ENCODE results near the gene CHD9.

The CHD9 gene

DNA sequence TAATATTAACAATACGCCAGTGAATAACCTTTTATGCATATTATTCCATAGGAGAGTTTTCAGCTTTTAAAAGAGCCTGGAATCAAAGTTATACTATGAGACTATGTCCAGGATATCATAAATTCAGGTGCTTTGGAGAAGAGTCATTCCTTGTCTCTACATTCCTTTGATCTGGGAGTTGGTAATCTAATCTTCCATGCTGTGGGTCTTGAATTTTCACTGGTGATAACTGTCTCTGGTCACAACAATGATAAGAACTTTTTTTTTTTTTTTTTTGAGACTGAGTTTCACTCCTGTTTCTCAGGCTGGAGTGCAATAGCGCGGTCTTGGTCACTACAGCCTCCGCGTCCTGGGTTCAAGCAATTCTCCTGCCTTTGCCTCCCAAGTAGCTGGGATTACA, 50.8 kb downstream of the CHD9 start:
- H3K4me3 ChIP-seq (ENCODE audit: low read length in 2 of 2) = no peak overlapping the region
- no peaks in the 10 kb centered on the region for H3K36me3 ChIP-seq (replicated peaks in 1 of 2; ENCODE audit: control insufficient read depth in 2 of 2, insufficient read depth in 2 of 2, low read length in 2 of 2)
- H3K23ac ChIP-seq (ENCODE audit: low read depth, low read length, poor library complexity) = no peak overlapping the region
- H2AFZ ChIP-seq (ENCODE audit: low read length) = no peak overlapping the region
- H3K4me2 ChIP-seq (ENCODE audit: insufficient read depth, low read length, poor library complexity, severe bottlenecking) = no peak overlapping the region
- no peak overlapping the region for H2AK5ac ChIP-seq (ENCODE audit: low read depth, low read length)
- no peaks in the 10 kb centered on the region for H3K27me3 ChIP-seq (ENCODE audit: control insufficient read depth in 3 of 3, insufficient read depth in 3 of 3, low read depth in 1 of 3, low read length in 3 of 3)
- no peak overlapping the region for H4K91ac ChIP-seq (ENCODE audit: low read depth, low read length, poor library complexity)
- no peak overlapping the region for H3K14ac ChIP-seq (ENCODE audit: low read length)
- H2BK15ac ChIP-seq (ENCODE audit: low read length) = no peak overlapping the region
- H3K9me3 ChIP-seq (replicated peaks in 1 of 2; ENCODE audit: control insufficient read depth in 2 of 2, insufficient read depth in 1 of 2, low read depth in 1 of 2, low read length in 2 of 2) = no peaks in the 10 kb centered on the region
- no peak overlapping the region for H3K4ac ChIP-seq (ENCODE audit: low read length)
- H3K18ac ChIP-seq (ENCODE audit: low read length) = no peak overlapping the region
- H2BK120ac ChIP-seq (ENCODE audit: low read depth, low read length) = no peak overlapping the region
- no peak overlapping the region for H4K8ac ChIP-seq (ENCODE audit: low read depth, low read length)
- WGBS, 2 donors (ENCODE audit: extremely low coverage in 2 of 2, insufficient read length in 2 of 2, insufficient replicate concordance in 1 of 2) = no CpG with 5 or more reads among the region's 5 CpGs
- no peak overlapping the region for H2BK12ac ChIP-seq (ENCODE audit: low read length)
- H3K4me1 ChIP-seq (ENCODE audit: control insufficient read depth in 2 of 2, insufficient read depth in 1 of 2, low read depth in 1 of 2, low read length in 2 of 2) = no peaks in the 10 kb centered on the region
- H3K9ac ChIP-seq (ENCODE audit: low read depth, low read length, poor library complexity) = no peak overlapping the region
- H2BK5ac ChIP-seq (ENCODE audit: low read length) = no peak overlapping the region
- H3K79me1 ChIP-seq (ENCODE audit: low read depth, low read length) = no peaks in the 10 kb centered on the region
- no peak for DNase-seq (ENCODE audit: low spot score)
- no peak overlapping the region for H3K27ac ChIP-seq (replicated peaks; ENCODE audit: low read length)

DNA sequence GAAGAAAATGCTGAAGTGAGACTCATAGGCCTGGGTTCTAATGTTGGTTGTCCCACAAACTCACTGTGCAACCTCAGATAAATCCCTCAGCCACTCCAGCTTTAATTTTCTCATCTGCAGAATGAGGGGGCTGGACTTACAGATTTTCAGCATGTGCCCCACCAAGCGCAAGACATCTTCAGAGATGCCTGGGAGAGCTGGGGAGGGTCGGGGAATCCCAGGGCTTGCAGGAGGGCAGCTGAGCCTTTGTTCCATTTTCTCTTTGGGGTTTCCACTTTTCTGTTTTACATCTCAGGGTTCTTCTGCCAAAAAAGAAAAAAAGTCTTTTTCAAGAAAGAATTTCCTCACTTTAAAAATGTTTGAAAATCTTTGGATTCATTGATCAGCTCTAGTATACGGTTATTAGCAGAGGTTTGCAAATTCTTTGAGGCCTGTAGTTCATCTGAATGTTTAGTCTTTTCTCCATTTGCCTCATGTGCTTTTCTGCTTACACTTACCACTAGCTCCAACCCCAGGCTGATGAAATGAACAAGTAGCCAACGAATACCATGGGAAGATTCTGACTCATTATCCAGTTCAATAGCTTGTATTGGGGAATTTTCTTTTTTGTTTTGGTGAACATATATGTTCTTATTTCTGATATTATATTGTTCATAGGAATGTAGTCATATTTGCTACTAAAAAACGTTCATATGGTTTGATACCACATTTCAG, 56.4 kb downstream of the CHD9 start:
- DNase-seq (ENCODE audit: low spot score) = no peak
- Histone ChIP-seq H3K36me3 (replicated peaks in 1 of 2; ENCODE audit: control insufficient read depth in 2 of 2, insufficient read depth in 2 of 2, low read length in 2 of 2) (no peaks in the 10 kb centered on the region), H3K4ac (ENCODE audit: low read length) (no peak overlapping the region), H2BK120ac (ENCODE audit: low read depth, low read length) (no peak overlapping the region), H3K23ac (ENCODE audit: low read depth, low read length, poor library complexity) (no peak overlapping the region), H3K9me3 (replicated peaks in 1 of 2; ENCODE audit: control insufficient read depth in 2 of 2, insufficient read depth in 1 of 2, low read depth in 1 of 2, low read length in 2 of 2) (no peaks in the 10 kb centered on the region), H3K27me3 (ENCODE audit: control insufficient read depth in 3 of 3, insufficient read depth in 3 of 3, low read depth in 1 of 3, low read length in 3 of 3) (no peaks in the 10 kb centered on the region), H3K18ac (ENCODE audit: low read length) (no peak overlapping the region), H2AK5ac (ENCODE audit: low read depth, low read length) (no peak overlapping the region), H3K27ac (replicated peaks; ENCODE audit: low read length) (no peak overlapping the region), H3K79me1 (ENCODE audit: low read depth, low read length) (no peaks in the 10 kb centered on the region), H2AFZ (ENCODE audit: low read length) (no peak overlapping the region), H3K4me1 (ENCODE audit: control insufficient read depth in 2 of 2, insufficient read depth in 1 of 2, low read depth in 1 of 2, low read length in 2 of 2) (no peaks in the 10 kb centered on the region), H3K9ac (ENCODE audit: low read depth, low read length, poor library complexity) (no peak overlapping the region), H3K4me2 (ENCODE audit: insufficient read depth, low read length, poor library complexity, severe bottlenecking) (no peak overlapping the region), H4K8ac (ENCODE audit: low read depth, low read length) (no peak overlapping the region), H3K4me3 (ENCODE audit: low read length in 2 of 2) (no peak overlapping the region), H4K91ac (ENCODE audit: low read depth, low read length, poor library complexity) (no peak overlapping the region), H2BK12ac (ENCODE audit: low read length) (no peak overlapping the region), H3K14ac (ENCODE audit: low read length) (no peak overlapping the region), H2BK5ac (ENCODE audit: low read length) (no peak overlapping the region), H2BK15ac (ENCODE audit: low read length) (no peak overlapping the region)
- WGBS, 2 donors (ENCODE audit: extremely low coverage in 2 of 2, insufficient read length in 2 of 2, insufficient replicate concordance in 1 of 2) = no CpG with 5 or more reads among the region's 5 CpGs

DNA sequence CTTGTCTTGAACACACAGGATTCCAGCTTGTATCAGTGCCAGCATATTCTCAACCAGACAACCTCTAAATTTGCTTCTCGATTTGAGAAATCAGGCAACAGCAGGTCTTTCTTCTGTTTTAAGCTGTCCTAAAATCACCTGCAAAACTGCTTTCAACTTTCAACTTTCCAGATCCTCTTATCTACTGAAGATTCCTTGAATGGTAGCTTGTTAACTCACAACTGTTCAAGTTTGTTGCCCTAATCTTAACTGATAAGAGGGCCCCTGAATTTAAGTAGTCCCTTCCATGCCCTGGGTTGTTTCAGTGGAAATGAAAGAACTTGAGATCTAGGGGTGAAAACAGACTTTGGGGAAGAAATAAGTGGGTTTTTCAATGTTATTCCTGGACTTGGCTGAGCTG, 57.2 kb downstream of the CHD9 start:
- no peaks in the 10 kb centered on the region for H3K27me3 ChIP-seq (ENCODE audit: control insufficient read depth in 3 of 3, insufficient read depth in 3 of 3, low read depth in 1 of 3, low read length in 3 of 3)
- H3K18ac ChIP-seq (ENCODE audit: low read length) = no peak overlapping the region
- H3K23ac ChIP-seq (ENCODE audit: low read depth, low read length, poor library complexity) = no peak overlapping the region
- WGBS, 2 donors (ENCODE audit: extremely low coverage in 2 of 2, insufficient read length in 2 of 2, insufficient replicate concordance in 1 of 2) = no CpG with 5 or more reads among the region's 1 CpG
- no peak overlapping the region for H2BK15ac ChIP-seq (ENCODE audit: low read length)
- no peak overlapping the region for H2BK120ac ChIP-seq (ENCODE audit: low read depth, low read length)
- no peak overlapping the region for H2BK12ac ChIP-seq (ENCODE audit: low read length)
- H3K4me3 ChIP-seq (ENCODE audit: low read length in 2 of 2) = no peak overlapping the region
- H2AFZ ChIP-seq (ENCODE audit: low read length) = no peak overlapping the region
- no peak overlapping the region for H2BK5ac ChIP-seq (ENCODE audit: low read length)
- H3K4ac ChIP-seq (ENCODE audit: low read length) = no peak overlapping the region
- no peak overlapping the region for H3K4me2 ChIP-seq (ENCODE audit: insufficient read depth, low read length, poor library complexity, severe bottlenecking)
- H4K91ac ChIP-seq (ENCODE audit: low read depth, low read length, poor library complexity) = no peak overlapping the region
- no peak overlapping the region for H3K14ac ChIP-seq (ENCODE audit: low read length)
- no peak overlapping the region for H2AK5ac ChIP-seq (ENCODE audit: low read depth, low read length)
- no peaks in the 10 kb centered on the region for H3K79me1 ChIP-seq (ENCODE audit: low read depth, low read length)
- H3K4me1 ChIP-seq (ENCODE audit: control insufficient read depth in 2 of 2, insufficient read depth in 1 of 2, low read depth in 1 of 2, low read length in 2 of 2) = no peaks in the 10 kb centered on the region
- H3K36me3 ChIP-seq (replicated peaks in 1 of 2; ENCODE audit: control insufficient read depth in 2 of 2, insufficient read depth in 2 of 2, low read length in 2 of 2) = no peaks in the 10 kb centered on the region
- H4K8ac ChIP-seq (ENCODE audit: low read depth, low read length) = no peak overlapping the region
- H3K9me3 ChIP-seq (replicated peaks in 1 of 2; ENCODE audit: control insufficient read depth in 2 of 2, insufficient read depth in 1 of 2, low read depth in 1 of 2, low read length in 2 of 2) = no peaks in the 10 kb centered on the region
- H3K9ac ChIP-seq (ENCODE audit: low read depth, low read length, poor library complexity) = no peak overlapping the region
- no peak for DNase-seq (ENCODE audit: low spot score)
- no peak overlapping the region for H3K27ac ChIP-seq (replicated peaks; ENCODE audit: low read length)

DNA sequence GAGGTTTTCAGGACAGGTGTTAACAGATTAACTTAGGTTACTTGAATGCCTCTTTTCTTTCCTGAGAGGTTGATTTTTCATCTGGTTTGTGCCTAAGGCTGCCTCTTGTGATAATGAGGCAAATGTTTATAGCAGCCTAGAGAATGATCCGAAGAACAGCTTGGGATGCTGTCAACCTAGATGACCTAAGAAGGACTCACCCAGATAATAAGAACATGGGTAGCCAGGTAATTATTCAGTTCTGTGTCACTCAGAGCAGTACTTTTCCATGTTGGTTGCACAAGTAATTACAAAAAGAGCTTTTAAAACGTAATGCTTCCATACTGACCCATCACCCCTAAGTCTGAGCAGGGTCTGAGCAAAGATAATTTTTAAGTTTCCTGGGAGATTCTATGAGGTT, 60.3 kb downstream of the CHD9 start:
- no peaks in the 10 kb centered on the region for H3K27me3 ChIP-seq (ENCODE audit: control insufficient read depth in 3 of 3, insufficient read depth in 3 of 3, low read depth in 1 of 3, low read length in 3 of 3)
- no peak overlapping the region for H3K23ac ChIP-seq (ENCODE audit: low read depth, low read length, poor library complexity)
- no peak overlapping the region for H3K18ac ChIP-seq (ENCODE audit: low read length)
- H3K9me3 ChIP-seq (replicated peaks in 1 of 2; ENCODE audit: control insufficient read depth in 2 of 2, insufficient read depth in 1 of 2, low read depth in 1 of 2, low read length in 2 of 2) = no peaks in the 10 kb centered on the region
- no peak overlapping the region for H3K14ac ChIP-seq (ENCODE audit: low read length)
- no peak overlapping the region for H3K9ac ChIP-seq (ENCODE audit: low read depth, low read length, poor library complexity)
- H3K36me3 ChIP-seq (replicated peaks in 1 of 2; ENCODE audit: control insufficient read depth in 2 of 2, insufficient read depth in 2 of 2, low read length in 2 of 2) = no peaks in the 10 kb centered on the region
- no peak overlapping the region for H2AFZ ChIP-seq (ENCODE audit: low read length)
- H2BK120ac ChIP-seq (ENCODE audit: low read depth, low read length) = no peak overlapping the region
- no CpG with 5 or more reads among the region's 2 CpGs for WGBS, 2 donors (ENCODE audit: extremely low coverage in 2 of 2, insufficient read length in 2 of 2, insufficient replicate concordance in 1 of 2)
- H4K91ac ChIP-seq (ENCODE audit: low read depth, low read length, poor library complexity) = no peak overlapping the region
- H2BK12ac ChIP-seq (ENCODE audit: low read length) = no peak overlapping the region
- no peak overlapping the region for H3K27ac ChIP-seq (replicated peaks; ENCODE audit: low read length)
- no peaks in the 10 kb centered on the region for H3K4me1 ChIP-seq (ENCODE audit: control insufficient read depth in 2 of 2, insufficient read depth in 1 of 2, low read depth in 1 of 2, low read length in 2 of 2)
- no peak overlapping the region for H2BK5ac ChIP-seq (ENCODE audit: low read length)
- no peak overlapping the region for H2BK15ac ChIP-seq (ENCODE audit: low read length)
- no peak overlapping the region for H4K8ac ChIP-seq (ENCODE audit: low read depth, low read length)
- no peak overlapping the region for H3K4me3 ChIP-seq (ENCODE audit: low read length in 2 of 2)
- no peak overlapping the region for H2AK5ac ChIP-seq (ENCODE audit: low read depth, low read length)
- no peak overlapping the region for H3K4me2 ChIP-seq (ENCODE audit: insufficient read depth, low read length, poor library complexity, severe bottlenecking)
- DNase-seq (ENCODE audit: low spot score) = no peak
- no peaks in the 10 kb centered on the region for H3K79me1 ChIP-seq (ENCODE audit: low read depth, low read length)
- H3K4ac ChIP-seq (ENCODE audit: low read length) = no peak overlapping the region

Data from neuronal stem cell (in vitro differentiated cells).